Measurements from ENCODE around the gene JAK1.

DNA sequence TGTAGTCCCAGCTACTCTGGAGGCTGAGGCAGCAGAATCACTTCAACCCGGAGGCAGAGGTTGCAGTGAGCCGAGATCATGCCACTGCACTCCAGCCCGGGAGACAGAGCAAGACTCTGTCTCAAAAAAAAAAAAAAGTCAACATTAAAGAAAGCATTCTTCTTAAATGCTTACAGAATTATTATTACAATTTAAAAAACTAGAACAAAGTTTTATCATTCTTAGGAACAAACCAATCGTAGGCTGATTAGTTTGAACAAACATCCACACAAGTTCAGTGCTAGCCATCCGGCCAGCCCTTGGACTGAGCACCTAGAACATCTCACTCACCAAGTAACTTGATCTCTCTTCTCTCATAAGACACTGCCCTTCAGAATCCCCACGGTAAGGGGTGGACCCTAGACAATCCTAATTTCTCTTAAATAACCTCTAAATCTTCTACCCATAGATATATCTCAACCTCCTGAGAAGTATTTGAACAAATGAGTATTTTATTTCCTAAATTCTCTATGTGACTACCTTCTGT is 16.0 kb downstream of the JAK1 start:
- TF ChIP-seq CTCF (IDR thresholded peaks at IDR 0.05): no peak
- TF ChIP-seq CEBPB (IDR thresholded peaks at IDR 0.05): no peak
- no peak for TF ChIP-seq TFCP2L1 (CRISPR knock-in tag; IDR thresholded peaks at IDR 0.05)
- no peak for TF ChIP-seq EP300 (IDR thresholded peaks at IDR 0.05)
